ENCODE results near the gene KRTAP10-12. TPM values are rescaled to one million over a fixed set of nuclear protein-coding genes. Genes with fewer than 3 reads are reported as not detected.

The KRTAP10-12 gene
- total and polyA plus RNA-seq, 10 of the 15 experiments (the other 5 are each of a cell fraction or from before 2014, with no cell fraction given), result not detected

DNA sequence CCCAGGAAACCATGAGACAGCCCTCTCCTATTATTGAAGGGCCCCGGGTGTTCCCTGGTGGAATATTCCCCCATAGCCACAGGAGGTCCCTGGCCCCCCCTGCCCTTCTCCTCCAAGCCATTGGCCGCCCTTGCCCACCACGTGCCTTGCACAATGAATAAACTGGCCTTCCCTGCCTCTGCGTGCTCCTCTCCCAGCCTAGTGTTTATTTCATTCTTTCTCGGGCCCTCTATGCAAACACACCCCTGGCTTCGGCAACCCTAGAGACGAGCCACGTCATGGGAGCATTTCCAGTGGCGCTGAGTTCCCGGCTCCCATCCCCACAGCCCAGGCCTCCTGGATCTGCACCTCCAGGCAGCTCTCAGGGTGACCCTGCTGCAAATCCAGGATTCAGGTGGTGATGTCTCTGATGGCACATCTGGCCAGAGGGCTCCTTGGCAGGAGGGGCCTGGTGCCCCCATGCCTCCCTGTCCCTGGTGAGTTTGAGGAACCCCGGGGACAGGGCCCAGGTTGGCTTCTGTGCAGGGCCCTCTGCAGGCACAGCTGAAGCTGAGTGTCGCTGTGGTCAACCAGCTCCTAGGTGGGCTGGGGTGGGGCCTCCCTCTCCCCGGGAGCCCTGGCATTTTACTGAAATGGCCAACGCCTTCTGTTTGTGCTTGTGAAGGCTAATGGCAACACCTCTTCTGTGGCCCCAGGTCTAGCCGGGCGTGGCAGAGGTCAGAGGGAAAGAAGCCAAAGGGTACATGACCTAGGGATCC, 6.2 kb downstream of the KRTAP10-12 start (continued):
- TF ChIP-seq NFYA (IDR thresholded peaks at IDR 0.05; ENCODE audit: borderline replicate concordance, low read depth, low read length) (no peak), SMC3 (IDR thresholded peaks at IDR 0.05; ENCODE audit: borderline replicate concordance, low read length) (no peak), SREBF1 (IDR thresholded peaks at IDR 0.05; ENCODE audit: low read length) (no peak), ASH2L (IDR thresholded peaks at IDR 0.05; ENCODE audit: borderline replicate concordance, low read depth) (no peak), IRF3 (IDR thresholded peaks at IDR 0.05) (no peak)

DNA sequence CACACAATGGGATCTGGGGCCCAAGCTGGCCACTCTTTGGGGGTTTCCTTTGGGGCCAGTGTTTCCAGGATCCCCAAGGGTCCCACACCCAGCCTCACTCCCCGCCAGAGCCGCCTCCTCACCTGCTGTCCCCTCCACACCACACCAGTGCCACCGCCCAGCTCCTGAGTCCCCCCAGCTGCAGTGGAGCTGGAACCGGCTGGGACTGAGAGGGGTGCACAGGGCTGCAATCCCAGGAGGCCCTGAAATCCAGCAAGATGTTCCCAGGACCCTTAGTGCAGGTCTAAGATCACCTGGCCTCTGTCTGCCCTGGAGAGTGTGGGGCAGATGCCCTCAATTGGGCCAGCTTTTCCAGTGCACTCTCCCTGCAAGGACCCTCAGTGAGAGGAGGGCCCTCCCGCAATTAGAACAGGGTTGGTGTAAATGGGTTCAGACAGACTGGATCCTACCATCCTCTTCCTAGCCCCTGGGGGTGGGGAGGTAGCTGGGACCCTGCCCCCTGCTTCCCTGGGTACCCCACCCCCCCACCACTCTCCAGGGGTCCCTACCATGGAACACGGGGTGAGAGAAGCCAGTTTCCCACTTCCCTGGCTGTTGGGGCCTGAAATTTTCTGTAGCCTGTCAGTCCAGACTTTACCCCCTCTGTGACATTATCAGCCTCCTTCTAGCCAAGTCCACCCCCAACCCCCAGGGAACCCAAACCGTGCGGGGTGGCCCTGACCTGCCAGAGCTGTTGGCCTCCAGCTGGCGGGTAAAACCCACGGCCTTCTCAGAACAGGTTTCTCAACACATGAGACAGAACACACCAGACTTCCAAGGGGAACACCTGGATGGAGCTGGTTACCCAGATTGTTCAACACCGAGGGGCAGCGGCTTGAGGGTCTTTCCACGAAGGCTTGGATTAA, 7.0 kb downstream of the KRTAP10-12 start:
- no peak for DNase-seq (ENCODE audit: low read depth, low spot score)
- ChIA-PET RAD21 (ENCODE audit: unreplicated experiment) (no interaction called here), CTCF (no interaction called here), POLR2A (no interaction called here), SMC1A (ENCODE audit: uncharacterized antibody, unreplicated experiment) (no interaction called here)
- Histone ChIP-seq H3K4me1 (ENCODE audit: control insufficient read depth, insufficient read depth, low read length) (no peaks in the 10 kb centered on the region), H3K9me3 (replicated peaks; ENCODE audit: control insufficient read depth, insufficient read depth, low read length) (peaks cover 6% of the 10 kb centered on the region; the same call in 1 of the 3 replicates), H3K9ac (ENCODE audit: control insufficient read depth, insufficient read depth, low read length) (no peak overlapping the region), H3K4me2 (ENCODE audit: control insufficient read depth, insufficient read depth) (no peak overlapping the region), H3K79me2 (ENCODE audit: control insufficient read depth, insufficient read depth, low read length) (no peaks in the 10 kb centered on the region), H4K20me1 (ENCODE audit: control insufficient read depth, insufficient read depth) (no peaks in the 10 kb centered on the region), H2AFZ (ENCODE audit: control insufficient read depth, low read depth, low read length) (no peak overlapping the region), H3K27me3 (replicated peaks in 1 of 2; ENCODE audit: control insufficient read depth in 2 of 2, insufficient read depth in 2 of 2, low read length in 1 of 2) (peaks cover 2 to 5% of the 10 kb centered on the region in 2 experiments; a peak in 3 of 4 replicates), H3K36me3 (ENCODE audit: control insufficient read depth in 2 of 2, insufficient read depth in 2 of 2, low read length in 1 of 2) (no peaks in the 10 kb centered on the region), H3K27ac (ENCODE audit: control insufficient read depth, insufficient read depth) (no peak overlapping the region), H3K4me3 (no peak overlapping the region)
- WGBS (ENCODE audit: insufficient coverage, insufficient replicate concordance, low lambda C conversion rate, missing lambda C conversion rate), result 32% methylated on average over 13 of the region's 13 CpGs
- intact Hi-C loops (cut with micrococcal nuclease; ENCODE audit: unreplicated experiment) (no loop called here), in situ Hi-C loops (cut with MboI) (no loop called here)
- no TSS peak for BruUV-seq (replicated peaks)
- no peak for ATAC-seq
- no peak for FAIRE-seq
- TF ChIP-seq NR2C1 (IDR thresholded peaks at IDR 0.05) (no peak), USF1 (IDR thresholded peaks at IDR 0.05; ENCODE audit: borderline replicate concordance, extremely low read length, insufficient read depth, low read depth, low read length) (no peak), ZNF207 (IDR thresholded peaks at IDR 0.05; ENCODE audit: borderline replicate concordance) (no peak), KLF5 (IDR thresholded peaks at IDR 0.05; ENCODE audit: partially characterized antibody) (no peak), POLR2AphosphoS5 (IDR thresholded peaks at IDR 0.05; ENCODE audit: low read length) (no peak)
- TF ChIP-seq, protein P1, sequence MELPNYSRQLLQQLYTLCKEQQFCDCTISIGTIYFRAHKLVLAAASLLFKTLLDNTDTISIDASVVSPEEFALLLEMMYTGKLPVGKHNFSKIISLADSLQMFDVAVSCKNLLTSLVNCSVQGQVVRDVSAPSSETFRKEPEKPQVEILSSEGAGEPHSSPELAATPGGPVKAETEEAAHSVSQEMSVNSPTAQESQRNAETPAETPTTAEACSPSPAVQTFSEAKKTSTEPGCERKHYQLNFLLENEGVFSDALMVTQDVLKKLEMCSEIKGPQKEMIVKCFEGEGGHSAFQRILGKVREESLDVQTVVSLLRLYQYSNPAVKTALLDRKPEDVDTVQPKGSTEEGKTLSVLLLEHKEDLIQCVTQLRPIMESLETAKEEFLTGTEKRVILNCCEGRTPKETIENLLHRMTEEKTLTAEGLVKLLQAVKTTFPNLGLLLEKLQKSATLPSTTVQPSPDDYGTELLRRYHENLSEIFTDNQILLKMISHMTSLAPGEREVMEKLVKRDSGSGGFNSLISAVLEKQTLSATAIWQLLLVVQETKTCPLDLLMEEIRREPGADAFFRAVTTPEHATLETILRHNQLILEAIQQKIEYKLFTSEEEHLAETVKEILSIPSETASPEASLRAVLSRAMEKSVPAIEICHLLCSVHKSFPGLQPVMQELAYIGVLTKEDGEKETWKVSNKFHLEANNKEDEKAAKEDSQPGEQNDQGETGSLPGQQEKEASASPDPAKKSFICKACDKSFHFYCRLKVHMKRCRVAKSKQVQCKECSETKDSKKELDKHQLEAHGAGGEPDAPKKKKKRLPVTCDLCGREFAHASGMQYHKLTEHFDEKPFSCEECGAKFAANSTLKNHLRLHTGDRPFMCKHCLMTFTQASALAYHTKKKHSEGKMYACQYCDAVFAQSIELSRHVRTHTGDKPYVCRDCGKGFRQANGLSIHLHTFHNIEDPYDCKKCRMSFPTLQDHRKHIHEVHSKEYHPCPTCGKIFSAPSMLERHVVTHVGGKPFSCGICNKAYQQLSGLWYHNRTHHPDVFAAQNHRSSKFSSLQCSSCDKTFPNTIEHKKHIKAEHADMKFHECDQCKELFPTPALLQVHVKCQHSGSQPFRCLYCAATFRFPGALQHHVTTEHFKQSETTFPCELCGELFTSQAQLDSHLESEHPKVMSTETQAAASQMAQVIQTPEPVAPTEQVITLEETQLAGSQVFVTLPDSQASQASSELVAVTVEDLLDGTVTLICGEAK (IDR thresholded peaks at IDR 0.05; ENCODE audit: borderline replicate concordance), result no peak
- TF ChIP-seq, protein P2, sequence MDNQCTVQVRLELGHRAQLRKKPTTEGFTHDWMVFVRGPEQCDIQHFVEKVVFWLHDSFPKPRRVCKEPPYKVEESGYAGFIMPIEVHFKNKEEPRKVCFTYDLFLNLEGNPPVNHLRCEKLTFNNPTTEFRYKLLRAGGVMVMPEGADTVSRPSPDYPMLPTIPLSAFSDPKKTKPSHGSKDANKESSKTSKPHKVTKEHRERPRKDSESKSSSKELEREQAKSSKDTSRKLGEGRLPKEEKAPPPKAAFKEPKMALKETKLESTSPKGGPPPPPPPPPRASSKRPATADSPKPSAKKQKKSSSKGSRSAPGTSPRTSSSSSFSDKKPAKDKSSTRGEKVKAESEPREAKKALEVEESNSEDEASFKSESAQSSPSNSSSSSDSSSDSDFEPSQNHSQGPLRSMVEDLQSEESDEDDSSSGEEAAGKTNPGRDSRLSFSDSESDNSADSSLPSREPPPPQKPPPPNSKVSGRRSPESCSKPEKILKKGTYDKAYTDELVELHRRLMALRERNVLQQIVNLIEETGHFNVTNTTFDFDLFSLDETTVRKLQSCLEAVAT (IDR thresholded peaks at IDR 0.05), result no peak
